Measurements from ENCODE around the gene C1QTNF3.
"Not testable (repeated sequence)": the region's sequence is repeated elsewhere in the genome, so short reads cannot be mapped to it uniquely, and the experiment has no call there.

Gene C1QTNF3

GRCh38 chr5:34016750-34017149 is 26.3 kb downstream of the C1QTNF3 start:
- Mint-ChIP-seq H3K4me1 (peaks cover 27% of the 10 kb centered on the region), H3K9me3 (no peaks in the 10 kb centered on the region), H3K27ac (no peak overlapping the region), H3K36me3 (no peaks in the 10 kb centered on the region), H3K4me3 (no peak overlapping the region)
- ATAC-seq (no peak), DNase-seq (ENCODE audit: low spot score in 2 of 2) (no peak)

GRCh38 chr5:34016222-34016621 is 26.8 kb downstream of the C1QTNF3 start:
- ATAC-seq, result no peak

DNA sequence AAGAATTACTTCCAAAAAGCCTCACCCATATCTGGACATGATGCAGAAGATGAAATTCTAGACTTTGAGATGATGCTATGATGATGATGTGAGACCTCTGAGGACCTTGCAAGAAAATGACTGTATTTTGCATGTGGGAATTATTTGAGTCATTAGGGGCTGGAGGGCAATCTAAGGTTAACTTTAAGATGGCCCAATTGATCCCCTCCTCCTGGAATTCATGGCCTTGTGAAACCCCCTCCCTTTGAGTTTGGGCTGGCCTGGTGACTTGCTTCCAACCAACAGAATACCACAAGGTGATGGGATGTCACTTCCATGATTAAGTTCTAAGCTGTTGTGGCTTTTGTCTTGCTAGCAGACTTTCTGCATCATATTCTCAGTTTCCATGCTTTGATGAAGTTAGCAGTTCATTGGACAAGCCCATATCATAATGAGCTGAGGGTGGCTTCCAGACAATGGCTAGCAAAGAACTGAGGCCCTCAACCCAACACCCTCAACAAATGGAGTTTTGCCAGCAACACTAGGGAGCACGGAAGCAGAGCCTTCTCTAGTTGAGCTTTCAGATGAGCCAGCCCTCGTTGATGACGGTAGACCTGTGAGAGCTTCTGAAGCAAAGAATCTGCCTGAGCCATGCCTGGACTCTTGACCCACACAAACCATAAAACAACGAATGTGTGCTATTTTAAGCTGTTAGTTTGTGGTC is 27.7 kb downstream of the C1QTNF3 start:
- ATAC-seq, result peak; percentile 94
- H3K9me3 Mint-ChIP-seq, result no peaks in the 10 kb centered on the region
- DNase-seq (ENCODE audit: low spot score in 2 of 2), result peak in 1 of 2 donors; percentile 59
- H3K4me3 Mint-ChIP-seq, result no peak overlapping the region
- peak overlapping the region; percentile 68 for H3K27ac Mint-ChIP-seq
- no peaks in the 10 kb centered on the region for H3K36me3 Mint-ChIP-seq
- peaks cover 15% of the 10 kb centered on the region for H3K4me1 Mint-ChIP-seq

More at GRCh38 chr5:34016222-34016621, 26.8 kb downstream of the C1QTNF3 start:
- Mint-ChIP-seq H3K4me1 (peaks cover 21% of the 10 kb centered on the region), H3K27ac (peak overlapping the region; percentile 68), H3K9me3 (no peaks in the 10 kb centered on the region), H3K4me3 (no peak overlapping the region), H3K36me3 (no peaks in the 10 kb centered on the region)
- DNase-seq (ENCODE audit: low spot score in 2 of 2), result no peak

DNA sequence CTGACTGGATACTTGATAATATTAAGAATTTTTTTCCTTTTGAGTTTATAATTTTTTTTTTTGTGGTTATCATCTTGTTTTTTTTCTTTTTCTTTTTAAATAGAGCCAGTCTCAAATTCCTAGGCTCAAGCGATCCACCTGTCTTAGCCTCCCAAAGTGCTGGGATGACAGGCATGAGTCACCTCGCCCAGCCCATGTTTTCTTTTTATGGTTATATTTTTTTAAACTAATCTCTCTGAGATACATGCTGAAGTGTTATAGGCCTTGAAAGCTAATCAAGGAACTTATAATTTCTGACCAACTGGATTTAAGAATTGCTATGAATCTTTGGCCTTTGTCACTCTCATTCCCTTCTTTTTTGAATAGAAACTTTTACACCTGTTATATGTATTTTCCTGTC is 28.4 kb downstream of the C1QTNF3 start:
- ATAC-seq, result no peak
- Mint-ChIP-seq H3K36me3 (no peaks in the 10 kb centered on the region), H3K27ac (no peak overlapping the region), H3K4me3 (no peak overlapping the region), H3K9me3 (no peaks in the 10 kb centered on the region), H3K4me1 (peaks cover 20% of the 10 kb centered on the region)
- DNase-seq (ENCODE audit: low spot score in 2 of 2), result no peak

- H3K27ac Mint-ChIP-seq, result no peak overlapping the region
- ATAC-seq (no peak), DNase-seq (ENCODE audit: low spot score in 2 of 2) (no peak)
- H3K4me1 Mint-ChIP-seq, result peaks cover 29% of the 10 kb centered on the region
- H3K9me3 Mint-ChIP-seq, result no peaks in the 10 kb centered on the region
- no peaks in the 10 kb centered on the region for H3K36me3 Mint-ChIP-seq
- no peak overlapping the region for H3K4me3 Mint-ChIP-seq
These were observed 29.5 kb downstream of the C1QTNF3 start for GRCh38 chr5:34013547-34013946.

- Mint-ChIP-seq H3K9me3 (no peaks in the 10 kb centered on the region), H3K4me3 (no peak overlapping the region), H3K4me1 (peaks cover 29% of the 10 kb centered on the region), H3K27ac (no peak overlapping the region), H3K36me3 (no peaks in the 10 kb centered on the region)
- ATAC-seq, result no peak
- no peak for DNase-seq (ENCODE audit: low spot score in 2 of 2)
These were observed 30.2 kb downstream of the C1QTNF3 start for GRCh38 chr5:34012791-34013190.

DNA sequence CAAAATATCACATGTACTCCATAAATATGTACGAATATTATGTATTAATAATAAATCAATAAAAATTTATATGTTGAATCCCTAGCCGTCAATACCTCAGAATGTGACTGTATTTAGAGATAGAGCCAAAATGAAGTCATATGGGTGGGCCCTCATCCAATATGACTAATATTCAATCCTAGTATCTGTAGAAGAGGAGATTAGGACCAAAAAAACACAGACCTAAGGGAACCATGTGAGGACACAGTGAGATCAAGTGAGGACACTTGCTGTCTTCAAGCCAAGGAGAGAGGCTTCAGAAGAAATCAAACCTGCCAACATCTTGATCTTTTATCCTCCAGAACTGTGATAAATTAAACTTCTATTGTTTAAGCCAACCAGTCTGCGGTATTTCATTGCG is 31.5 kb downstream of the C1QTNF3 start:
- DNase-seq (ENCODE audit: low spot score in 2 of 2), result no peak
- Mint-ChIP-seq H3K36me3 (no peaks in the 10 kb centered on the region), H3K4me1 (peaks cover 37% of the 10 kb centered on the region), H3K4me3 (no peak overlapping the region), H3K9me3 (no peaks in the 10 kb centered on the region), H3K27ac (no peak overlapping the region)
- no peak for ATAC-seq

- H3K4me1 Mint-ChIP-seq, result peaks cover 35% of the 10 kb centered on the region
- not testable (repeated sequence) for H3K36me3 Mint-ChIP-seq; DNase-seq (ENCODE audit: low spot score in 2 of 2); H3K9me3 Mint-ChIP-seq; H3K27ac Mint-ChIP-seq; ATAC-seq; H3K4me3 Mint-ChIP-seq
These were observed 32.9 kb downstream of the C1QTNF3 start for GRCh38 chr5:34010146-34010545.

DNA sequence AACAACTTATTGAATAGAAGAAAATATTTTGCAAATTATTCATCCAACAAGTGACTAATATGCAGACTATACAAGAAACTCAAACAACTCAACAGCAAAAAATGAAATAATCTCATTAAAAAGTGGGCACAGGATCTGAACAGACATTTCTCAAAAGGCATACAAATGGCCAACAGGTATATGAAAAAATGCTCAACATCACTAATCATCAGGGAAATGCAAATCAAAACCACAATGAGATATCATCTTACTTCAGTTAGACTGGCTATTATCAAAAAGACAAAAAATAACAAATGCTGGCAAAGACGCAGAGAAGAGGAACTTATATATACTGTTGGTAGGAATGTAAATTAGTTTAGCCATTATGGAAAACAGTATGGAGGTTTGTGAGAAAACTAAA is 33.4 kb downstream of the C1QTNF3 start:
- DNase-seq (ENCODE audit: low spot score in 2 of 2) (no peak), ATAC-seq (no peak)
- H3K9me3 Mint-ChIP-seq, result no peaks in the 10 kb centered on the region
- H3K4me1 Mint-ChIP-seq, result peaks cover 29% of the 10 kb centered on the region
- no peak overlapping the region for H3K27ac Mint-ChIP-seq
- no peak overlapping the region for H3K4me3 Mint-ChIP-seq
- no peaks in the 10 kb centered on the region for H3K36me3 Mint-ChIP-seq

DNA sequence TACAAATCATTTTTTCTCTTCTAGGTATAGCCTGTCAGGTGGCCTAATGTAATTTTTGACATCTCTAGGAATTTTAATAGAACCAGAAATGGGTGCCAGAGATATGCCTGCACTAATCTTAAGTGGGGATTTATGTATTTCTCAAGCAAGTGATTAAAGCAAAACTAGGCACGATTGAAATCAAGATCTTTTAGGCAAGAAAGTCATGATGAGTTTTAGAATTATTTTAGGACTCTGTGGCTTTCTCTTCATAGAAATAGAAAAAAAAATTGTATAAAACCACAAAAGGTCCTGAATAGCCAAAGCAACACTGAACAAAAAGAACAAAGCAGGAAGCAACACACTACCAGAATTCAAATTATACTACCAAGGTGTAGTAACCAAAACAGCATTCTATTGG is 34.2 kb downstream of the C1QTNF3 start:
- peaks cover 30% of the 10 kb centered on the region for H3K4me1 Mint-ChIP-seq
- H3K36me3 Mint-ChIP-seq, result peaks cover 2% of the 10 kb centered on the region
- ATAC-seq (no peak), DNase-seq (ENCODE audit: low spot score in 2 of 2) (no peak)
- peak overlapping the region; percentile 63 for H3K27ac Mint-ChIP-seq
- no peaks in the 10 kb centered on the region for H3K9me3 Mint-ChIP-seq
- peak overlapping the region; percentile 77 for H3K4me3 Mint-ChIP-seq

DNA sequence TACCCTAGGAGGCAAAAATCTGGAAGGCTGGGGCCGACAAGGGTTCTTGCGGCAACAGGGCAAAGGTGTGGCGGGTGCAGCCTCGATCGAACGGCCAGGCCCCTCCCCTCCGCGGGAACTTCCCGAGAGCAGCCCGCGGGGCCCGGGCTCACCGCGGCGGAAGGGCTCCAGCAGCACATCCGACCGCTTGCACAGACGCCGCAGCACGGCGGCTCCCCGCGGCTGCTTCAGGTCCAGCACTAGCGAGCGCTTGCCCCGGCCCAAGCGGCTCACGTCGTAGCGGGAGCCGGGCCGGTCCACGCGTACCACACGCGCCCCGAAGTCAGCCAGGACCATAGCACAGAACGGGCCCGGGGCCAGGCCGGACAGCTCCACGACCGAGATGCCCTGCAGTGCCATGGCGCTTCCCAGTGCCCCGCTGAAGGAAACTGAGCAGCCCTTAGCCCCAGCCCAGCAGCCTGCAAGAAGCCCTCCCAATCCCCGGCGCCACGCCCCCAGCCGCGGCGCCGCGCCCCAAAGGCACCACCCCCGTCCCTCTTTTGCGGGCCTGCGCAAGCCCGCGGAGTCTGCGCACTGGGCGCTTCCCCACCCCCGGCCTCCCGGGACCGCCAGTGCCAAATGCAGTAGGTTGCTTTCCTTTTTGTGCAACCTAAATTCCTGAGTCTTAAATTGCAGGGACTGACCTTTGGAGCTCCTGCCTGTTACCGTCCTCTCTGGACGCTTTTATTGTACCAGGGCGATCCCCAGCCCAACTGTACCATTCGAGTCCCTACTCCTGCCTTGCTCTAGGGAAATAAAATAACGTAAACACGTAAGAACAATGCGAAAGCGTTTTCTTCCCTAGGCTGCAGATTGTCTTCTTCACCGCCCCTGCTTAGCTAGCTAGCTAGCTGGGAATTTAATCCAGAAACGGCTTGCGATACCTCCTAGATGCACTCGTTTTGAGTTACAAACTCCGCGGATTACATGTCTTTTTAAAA is 35.1 kb downstream of the C1QTNF3 start, which contains the start of gene AMACR:
TSS of gene AMACR (minus strand) at position 430 of the 980 bp plus-strand sequence. CDS start at position 399, 31 bp downstream.
- Mint-ChIP-seq H3K36me3 (peaks cover 11% of the 10 kb centered on the region), H3K27ac (peak within 1 kb of the TSS; percentile 63), H3K9me3 (no peaks in the 10 kb centered on the region), H3K4me1 (peaks cover 39% of the 10 kb centered on the region), H3K4me3 (peak within 1 kb of the TSS; percentile 77)
- peak; percentile 92 for ATAC-seq
- DNase-seq (ENCODE audit: low spot score in 2 of 2), result peak; percentile 72 to 96

DNA sequence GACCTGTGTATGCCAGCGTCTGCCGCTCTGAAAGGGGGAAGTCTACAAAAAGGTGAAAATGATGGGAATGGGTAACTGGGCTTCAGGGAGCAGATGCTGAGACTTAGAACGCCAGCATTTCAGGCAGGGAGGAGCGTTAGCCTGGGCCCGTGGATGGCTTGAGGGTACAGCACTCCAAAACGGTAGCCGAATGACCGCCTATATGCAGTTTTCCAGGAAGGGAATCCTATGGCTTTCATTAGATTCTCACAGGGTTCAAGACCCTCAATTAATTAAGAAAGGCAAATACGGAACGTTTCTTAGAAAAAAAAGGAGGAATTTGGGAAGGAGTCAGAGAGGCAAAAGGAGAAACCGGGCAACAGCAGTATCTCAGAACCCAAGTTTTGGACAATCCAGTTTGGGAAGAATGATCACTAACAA is 35.8 kb downstream of the C1QTNF3 start:
- H3K4me3 Mint-ChIP-seq, result peak overlapping the region; percentile 77
- ATAC-seq (no peak), DNase-seq (ENCODE audit: low spot score in 2 of 2) (no peak)
- H3K4me1 Mint-ChIP-seq, result peaks cover 45% of the 10 kb centered on the region
- H3K27ac Mint-ChIP-seq, result peak overlapping the region; percentile 63
- H3K36me3 Mint-ChIP-seq, result peaks cover 15% of the 10 kb centered on the region
- no peaks in the 10 kb centered on the region for H3K9me3 Mint-ChIP-seq

DNA sequence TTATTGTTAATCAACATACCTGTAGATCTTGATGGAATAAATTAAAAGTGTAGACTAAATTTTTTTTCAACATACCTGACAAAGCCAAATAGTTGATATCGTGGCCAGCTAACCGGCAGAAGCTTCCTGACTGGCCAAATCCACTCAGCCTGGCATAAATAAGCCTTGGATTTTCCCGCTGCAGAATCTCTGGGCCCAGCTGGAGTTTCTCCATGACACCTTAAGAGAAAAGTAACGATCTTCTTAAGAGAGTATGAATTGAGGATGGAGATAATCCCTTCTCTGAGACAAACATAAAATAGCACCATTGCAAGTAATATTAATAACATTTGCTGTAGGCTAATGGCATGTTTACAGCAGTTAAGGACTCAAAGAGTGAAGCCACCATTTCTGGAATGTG is 37.3 kb downstream of the C1QTNF3 start:
- peaks cover 45% of the 10 kb centered on the region for H3K4me1 Mint-ChIP-seq
- DNase-seq (ENCODE audit: low spot score in 2 of 2) (no peak), ATAC-seq (no peak)
- H3K9me3 Mint-ChIP-seq, result no peaks in the 10 kb centered on the region
- H3K4me3 Mint-ChIP-seq, result peak overlapping the region; percentile 3
- no peak overlapping the region for H3K27ac Mint-ChIP-seq
- H3K36me3 Mint-ChIP-seq, result peaks cover 20% of the 10 kb centered on the region

DNA sequence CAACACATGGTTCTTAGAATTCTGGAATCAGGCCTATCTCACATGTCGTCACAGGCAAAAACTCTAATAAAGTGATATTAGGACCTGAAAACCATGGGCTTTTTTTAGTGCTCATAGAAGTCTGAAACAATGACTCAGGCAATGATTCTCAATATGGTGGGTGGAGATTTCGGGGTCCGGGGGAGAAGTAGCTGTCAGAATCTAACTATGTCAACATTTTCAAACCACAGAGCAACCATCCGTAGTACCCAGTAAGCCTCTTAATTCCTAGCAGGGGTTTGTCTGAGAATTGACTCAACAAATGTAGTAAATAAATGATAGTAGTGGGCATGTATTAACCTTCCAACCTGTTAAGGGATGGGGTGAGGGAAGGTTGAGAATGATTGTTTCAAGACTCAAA is 37.8 kb downstream of the C1QTNF3 start:
- Mint-ChIP-seq H3K9me3 (no peaks in the 10 kb centered on the region), H3K27ac (no peak overlapping the region), H3K4me1 (peaks cover 45% of the 10 kb centered on the region), H3K4me3 (peak overlapping the region; percentile 3), H3K36me3 (peaks cover 20% of the 10 kb centered on the region)
- DNase-seq (ENCODE audit: low spot score in 2 of 2) (no peak), ATAC-seq (peak; percentile 64)

DNA sequence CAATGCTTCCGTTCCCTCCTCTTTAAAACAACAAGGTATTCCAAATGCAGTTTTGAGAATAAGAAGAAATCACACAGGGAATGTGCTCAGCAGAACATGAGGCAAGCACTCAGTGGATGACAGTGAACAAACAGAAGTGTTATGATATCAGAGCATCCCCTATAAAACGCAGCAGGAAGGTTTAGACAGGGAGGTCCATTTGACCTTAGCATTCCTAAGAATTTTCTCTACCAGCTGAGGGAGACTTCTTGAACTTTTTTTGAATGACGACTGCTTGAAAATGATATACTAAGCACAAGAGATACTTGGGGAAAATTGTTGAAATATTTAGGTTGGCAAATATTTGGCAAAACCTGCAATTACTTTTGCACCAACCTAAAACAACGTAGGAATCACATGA is 39.1 kb downstream of the C1QTNF3 start:
- no peak overlapping the region for H3K27ac Mint-ChIP-seq
- no peak for ATAC-seq
- no peaks in the 10 kb centered on the region for H3K9me3 Mint-ChIP-seq
- H3K4me1 Mint-ChIP-seq, result peaks cover 34% of the 10 kb centered on the region
- DNase-seq (ENCODE audit: low spot score in 2 of 2), result no peak
- no peak overlapping the region for H3K4me3 Mint-ChIP-seq
- peaks cover 20% of the 10 kb centered on the region for H3K36me3 Mint-ChIP-seq

Data from stimulated activated effector memory CD8-positive, alpha-beta T cell treated with anti-CD3 and anti-CD28 coated beads, Interleukin-12 subunit alpha, Interleukin-12 subunit beta, amount 100 ng/mL, for 72 hours (primary cell).